HG03060 (cell line): ENCODE results near the gene TPRX1.
"Not testable (repeated sequence)": the region's sequence is repeated elsewhere in the genome, so short reads cannot be mapped to it uniquely, and the experiment has no call there.

Experiments used
- ATAC-seq: cut with Tn5 transposase; IDR thresholded peaks from one replicate; pipeline ENCODE4 v1.9.1; 2021; ENCODE audit warnings: low read depth, moderate number of reproducible peaks; ENCODE audit not compliant: unreplicated experiment

Gene TPRX1, protein sequence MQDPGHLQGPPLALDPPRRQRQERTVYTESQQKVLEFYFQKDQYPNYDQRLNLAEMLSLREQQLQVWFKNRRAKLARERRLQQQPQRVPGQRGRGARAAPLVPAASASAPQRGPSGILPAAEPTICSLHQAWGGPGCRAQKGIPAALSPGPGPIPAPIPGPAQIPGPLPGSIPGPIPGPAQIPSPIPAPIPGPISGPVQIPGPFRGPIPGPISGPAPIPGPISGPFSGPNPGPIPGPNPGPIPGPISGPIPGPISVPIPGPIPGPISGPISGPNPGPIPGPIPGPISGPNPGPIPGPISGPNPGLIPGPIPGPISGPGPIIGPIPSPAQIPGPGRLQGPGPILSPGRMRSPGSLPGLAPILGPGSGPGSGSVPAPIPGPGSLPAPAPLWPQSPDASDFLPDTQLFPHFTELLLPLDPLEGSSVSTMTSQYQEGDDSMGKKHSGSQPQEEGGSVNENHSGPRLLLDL

DNA sequence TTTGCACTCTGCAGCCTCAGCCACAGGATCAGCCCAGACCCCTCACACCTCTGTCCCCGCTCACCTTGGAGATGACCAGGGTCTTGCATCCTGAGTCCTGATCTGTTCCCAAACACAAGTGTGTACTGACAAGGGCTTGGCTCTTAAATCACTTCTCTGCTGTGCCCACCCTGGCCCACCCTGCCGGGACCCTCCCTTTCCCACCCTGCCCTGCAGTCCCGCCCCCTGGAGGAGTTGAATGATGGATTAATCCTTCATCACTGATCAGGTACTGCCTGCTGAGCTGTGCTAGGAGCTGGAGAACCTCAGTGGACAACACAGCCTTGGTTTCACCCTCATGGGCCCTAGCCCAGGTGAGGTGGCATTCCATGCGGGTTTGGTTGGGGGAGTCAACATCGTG, at the start of gene TPRX1:
Gene TPRX1, minus strand, starts transcription at position 101 of the 400 bp plus-strand sequence. Its CDS starts 12 bp downstream, at position 89.
- ATAC-seq: not testable (repeated sequence)

DNA sequence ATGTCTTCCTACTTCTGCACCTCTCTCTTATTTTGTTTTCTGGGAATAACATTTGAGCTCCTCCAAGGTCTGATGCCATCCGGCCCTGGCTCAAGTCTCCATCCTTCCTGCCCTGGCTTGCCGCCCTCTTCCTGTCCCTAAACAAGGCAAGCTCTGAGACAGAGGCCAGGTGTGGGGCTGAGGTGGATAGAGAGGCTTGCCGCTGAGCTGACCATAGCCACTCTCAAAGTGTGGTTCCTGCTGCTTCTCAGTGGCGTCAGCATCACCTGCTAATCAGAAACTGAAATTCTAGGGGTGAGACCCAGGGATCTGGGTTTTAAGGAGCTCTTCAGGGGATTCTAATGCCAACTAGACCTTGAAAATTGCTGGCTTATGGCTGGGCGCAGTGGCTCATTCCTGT, 48.7 kb upstream of the TPRX1 start:
- no peak for ATAC-seq

DNA sequence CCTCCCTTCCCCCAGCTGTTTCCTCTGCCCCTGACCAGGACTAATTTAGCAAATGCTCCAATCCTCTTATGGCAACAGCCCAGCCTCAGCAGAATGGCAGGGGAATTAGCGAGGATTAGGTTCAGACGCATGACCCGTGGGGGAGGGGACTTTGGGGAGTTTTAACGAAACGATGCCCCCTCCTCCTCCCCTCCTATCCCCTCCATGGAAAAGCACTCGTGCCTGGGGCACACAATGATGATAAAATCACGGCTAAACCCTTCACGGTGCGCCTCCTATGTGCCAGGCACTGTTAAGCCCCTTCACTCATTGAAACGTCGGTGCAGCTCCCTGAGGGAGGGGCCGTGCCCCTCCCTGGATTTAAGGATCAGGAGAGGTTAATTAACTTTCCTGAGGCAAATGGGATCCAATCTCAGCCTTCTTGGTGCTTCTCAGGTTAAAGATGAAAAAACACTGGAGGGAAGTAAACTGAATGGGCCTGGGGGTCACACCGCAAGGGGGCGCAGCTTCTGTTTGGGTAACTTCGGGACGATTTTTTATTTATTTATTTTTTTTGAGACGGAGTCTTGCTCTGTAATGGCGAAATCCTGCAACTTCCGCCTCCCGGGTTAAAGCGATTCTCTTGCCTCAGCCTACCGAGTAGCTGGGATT, 44.6 kb upstream of the TPRX1 start:
- ATAC-seq: no peak

DNA sequence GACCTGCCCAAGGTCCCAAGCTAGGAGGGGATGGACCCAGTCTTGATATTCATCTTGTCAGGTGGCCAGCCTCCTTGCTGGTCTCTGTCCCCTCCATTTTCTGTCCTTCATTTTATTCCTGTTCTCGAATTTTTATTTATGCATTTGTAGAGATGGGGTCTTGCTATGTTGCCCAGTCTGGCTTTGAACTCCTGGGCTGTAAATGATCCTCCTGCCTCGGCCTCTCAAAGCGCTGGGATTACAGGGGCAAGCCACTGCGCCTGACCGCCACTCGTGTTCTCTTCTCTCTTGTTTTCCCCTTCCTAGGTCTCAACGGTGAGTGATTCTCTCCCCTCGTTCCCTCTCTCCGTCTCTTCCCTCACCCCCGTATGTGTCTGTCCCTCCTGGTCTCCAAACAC, 44.1 kb upstream of the TPRX1 start:
- ATAC-seq: no peak

DNA sequence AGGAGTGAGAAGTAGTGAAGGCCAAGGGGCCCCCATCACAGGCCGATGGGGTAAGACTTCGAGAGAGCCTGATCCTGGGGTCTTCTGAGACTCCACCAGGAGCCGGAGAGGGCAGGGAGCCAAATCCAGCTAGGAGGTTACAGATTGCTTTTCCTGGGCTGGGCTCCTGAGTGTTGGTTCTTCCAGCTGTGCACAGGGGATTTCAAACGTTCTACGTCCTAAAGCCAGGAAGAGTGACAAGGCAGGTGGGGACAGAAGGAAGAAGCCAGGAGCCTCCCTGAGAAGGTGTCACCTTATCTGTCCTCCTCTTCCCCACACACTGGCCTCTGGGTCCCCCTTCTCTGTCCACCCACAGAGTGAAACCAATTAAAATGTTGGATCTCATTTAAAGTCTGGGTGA, 38.6 kb upstream of the TPRX1 start:
- no peak for ATAC-seq

DNA sequence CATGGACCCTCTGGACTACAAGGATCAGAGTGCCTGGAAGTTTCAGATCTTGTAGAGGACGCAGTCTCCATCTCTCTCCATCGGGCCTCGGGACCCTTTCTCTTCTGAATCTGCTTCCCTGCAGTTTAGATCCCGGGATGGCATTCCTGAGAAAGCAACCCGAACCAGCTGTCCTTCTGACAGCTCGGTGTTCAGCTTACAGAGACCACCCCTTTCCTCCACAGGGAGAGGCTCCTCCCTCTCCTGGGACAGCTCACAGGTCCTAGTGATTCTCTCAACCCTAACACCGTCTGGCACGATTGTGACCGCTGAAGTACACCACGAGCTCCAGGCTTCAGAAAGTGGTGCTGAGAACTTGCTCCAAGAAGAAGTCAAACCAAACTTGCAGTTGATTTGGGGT, 35.6 kb upstream of the TPRX1 start:
- no peak for ATAC-seq

DNA sequence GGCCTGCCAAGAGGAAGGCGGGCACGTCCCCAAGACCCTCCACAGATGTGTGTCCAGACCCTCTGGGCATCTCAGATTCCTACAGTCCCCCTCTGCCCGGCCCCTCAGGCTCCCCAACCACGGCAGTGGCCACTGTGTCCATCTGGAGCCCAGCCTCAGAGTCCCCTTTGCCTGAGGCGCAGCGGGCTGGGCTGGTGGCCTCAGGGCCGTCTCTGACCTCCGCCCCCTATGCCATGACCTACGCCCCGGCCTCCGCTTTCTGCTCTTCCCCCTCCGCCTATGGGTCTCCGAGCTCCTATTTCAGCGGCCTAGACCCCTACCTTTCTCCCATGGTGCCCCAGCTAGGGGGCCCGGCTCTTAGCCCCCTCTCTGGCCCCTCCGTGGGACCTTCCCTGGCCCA, 35.1 kb upstream of the TPRX1 start:
- ATAC-seq: no peak

DNA sequence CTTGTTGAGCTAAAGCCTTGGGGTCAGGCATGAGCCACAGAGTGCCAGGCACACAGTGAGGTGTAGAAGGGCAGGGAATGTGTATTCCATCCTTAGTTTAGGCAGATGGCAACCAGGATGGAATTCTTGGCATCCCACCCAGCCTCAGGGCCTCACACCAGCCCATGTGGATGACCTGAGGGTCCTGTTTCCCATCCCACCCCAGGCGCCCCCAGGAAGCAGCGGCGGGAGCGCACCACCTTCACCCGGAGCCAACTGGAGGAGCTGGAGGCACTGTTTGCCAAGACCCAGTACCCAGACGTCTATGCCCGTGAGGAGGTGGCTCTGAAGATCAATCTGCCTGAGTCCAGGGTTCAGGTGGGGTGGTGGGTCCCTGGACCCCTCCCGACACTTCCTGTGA, 31.7 kb upstream of the TPRX1 start:
- ATAC-seq: no peak

DNA sequence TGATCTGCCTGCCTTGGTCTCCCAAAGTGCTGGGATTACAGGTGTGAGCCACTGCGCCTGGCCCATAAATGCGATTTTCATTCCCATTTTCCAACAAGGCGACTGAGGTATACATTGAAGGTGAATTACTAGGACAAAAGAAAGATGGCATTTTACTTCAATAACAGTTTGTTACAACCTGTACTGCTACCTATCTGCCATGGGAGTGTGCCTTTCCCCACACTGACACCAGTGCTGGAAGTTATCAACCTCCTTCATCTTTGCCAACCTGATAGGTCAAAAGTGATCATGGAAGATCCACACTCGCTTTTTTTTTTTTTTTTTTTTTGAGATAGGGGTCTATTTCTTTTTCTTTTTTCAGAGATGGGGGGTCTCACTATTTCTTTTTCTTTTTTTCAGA, 28.4 kb upstream of the TPRX1 start:
- no peak for ATAC-seq

DNA sequence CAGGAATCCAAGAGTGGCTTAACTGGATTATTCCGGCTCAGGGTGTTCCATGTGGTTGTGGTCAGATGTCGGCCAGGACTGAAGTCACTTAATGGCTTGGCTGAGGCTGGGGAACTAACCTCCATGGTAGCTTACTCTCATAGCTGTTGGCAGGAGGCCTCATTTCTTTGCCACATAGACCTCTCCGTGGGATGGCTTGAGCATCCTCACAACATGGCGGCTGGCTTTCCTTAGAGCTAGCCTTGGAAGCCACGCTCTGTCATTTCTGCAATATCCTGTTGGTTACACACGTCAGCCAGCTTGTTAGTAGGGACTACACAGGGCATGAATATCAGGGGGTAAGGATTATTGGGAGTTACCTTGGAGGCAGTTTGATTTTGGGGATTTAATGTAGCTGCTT, 22.4 kb upstream of the TPRX1 start:
- no peak for ATAC-seq

DNA sequence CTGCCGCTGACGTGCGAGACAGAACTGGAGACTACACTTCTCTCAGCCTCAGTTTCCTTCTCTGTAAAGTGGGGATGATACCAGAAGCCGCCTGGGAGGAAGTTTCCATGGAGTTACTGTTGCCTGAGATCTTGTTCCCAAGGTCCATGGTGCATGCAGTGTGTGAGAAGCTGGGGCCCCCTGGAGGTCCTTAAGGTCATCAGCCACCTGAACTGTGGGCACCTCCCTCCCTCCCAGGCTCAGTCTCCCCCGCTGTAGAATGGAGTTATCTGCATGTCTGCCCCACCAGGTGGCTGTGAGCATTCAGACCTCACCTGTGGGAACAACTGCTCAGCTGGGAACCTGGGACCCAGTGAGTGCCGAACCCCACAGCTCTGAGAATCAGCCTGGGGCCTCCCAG, 20.0 kb upstream of the TPRX1 start:
- no peak for ATAC-seq

DNA sequence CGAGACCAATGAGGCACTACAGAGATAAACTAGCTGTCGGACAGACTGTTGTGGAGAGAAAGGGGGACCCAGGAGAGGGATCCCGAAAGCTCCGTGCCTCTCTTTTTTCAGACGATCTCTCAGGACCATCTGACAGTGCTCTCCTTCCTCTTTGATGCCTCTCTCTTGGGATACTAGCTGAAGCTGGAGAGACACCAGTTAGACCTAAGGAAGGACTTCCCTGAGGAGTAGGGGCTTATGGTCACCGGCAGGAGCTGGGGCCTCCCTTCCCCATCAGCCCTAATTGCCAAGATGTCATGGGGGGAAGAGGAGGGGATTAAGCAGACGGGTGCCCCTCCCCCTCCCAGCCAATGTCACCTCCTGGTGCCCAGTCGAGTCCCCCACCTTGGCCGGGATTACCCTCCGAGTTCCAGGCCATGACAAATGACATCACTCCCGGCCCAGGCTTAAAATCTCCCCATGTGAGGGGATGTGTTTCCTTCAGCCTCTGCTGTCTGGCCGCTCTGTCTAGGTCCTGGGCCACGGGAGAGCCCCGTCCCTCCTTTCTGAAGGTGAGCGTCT, 17.2 kb upstream of the TPRX1 start, which contains the start of gene CRX:
Gene CRX, plus strand, starts transcription at position 478 of the 561 bp plus-strand sequence. CDS start 12,507 bp downstream, outside the sequence.
- ATAC-seq: no peak

DNA sequence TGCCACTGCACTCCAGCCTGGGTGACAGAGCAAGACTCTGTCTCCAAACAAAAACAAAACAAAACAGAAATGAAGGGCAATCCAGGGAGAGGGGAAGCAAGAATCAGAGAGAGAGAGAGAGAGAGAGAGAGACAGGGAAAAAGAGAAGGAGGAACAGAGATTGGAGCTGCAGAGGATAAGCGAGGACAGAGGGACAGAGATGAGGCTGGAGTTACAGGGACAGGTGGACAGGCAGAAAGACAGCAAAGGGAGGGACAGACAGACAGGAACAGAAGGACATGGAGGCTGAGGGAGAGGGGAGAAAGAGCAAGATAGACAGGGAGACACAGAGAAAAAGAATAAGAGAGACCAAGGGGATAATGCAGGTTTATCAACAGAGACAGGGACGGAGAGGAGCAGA, 16.1 kb upstream of the TPRX1 start:
- no peak for ATAC-seq

DNA sequence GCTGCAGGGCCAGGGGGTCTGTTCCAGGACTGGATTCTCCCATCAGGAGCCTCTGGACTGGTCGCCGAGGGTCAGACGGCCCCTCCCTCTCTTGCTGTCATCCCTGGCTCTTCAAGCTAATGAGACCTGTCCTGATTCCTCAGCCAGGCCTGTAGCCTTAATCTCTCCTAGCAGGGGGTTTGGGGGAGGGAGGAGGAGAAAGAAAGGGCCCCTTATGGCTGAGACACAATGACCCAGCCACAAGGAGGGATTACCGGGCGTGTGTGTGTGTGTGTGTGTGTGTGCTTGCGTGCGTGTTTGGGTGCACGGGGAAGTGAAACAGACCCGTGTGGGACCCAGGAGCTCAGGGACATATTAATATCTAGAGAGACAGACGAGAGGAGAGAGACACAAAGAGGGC, 15.5 kb upstream of the TPRX1 start:
- ATAC-seq: no peak

DNA sequence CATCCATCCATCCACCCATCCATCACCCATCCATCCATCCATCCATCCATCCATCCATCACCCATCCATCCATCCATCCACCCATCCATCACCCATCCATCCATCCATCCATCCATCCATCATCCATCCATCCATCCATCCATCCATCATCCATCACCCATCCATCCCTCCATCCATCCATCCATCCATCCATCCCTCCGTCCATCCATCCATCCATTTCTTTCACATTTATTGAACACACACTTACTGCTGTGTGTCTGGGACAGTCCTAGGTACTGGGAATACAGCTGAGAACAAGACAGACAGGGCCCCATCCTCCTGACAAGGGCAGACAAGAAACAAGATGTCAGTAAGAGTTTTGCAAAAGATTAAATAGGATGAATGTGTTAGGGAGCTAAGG, 13.9 kb upstream of the TPRX1 start:
- not testable (repeated sequence) for ATAC-seq

DNA sequence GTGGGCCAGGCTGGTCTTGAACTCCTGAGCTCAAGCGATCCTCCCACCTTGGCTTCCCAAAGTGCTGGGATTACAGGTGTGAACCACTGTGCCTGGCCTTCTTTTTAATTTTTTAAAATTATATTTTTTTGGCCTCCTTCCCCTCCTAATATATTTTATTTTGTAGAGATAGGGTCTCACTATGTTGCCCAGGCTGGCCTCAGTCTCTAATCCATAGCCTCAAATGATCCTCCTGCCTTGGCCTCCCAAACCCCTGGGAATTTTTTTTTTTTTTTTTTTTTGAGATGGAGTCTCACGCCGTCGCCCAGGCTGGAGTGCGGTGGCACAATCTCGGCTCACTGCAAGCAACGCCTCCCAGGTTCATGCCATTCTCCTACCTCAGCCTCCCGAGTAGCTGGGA, 11.9 kb upstream of the TPRX1 start:
- not testable (repeated sequence) for ATAC-seq

DNA sequence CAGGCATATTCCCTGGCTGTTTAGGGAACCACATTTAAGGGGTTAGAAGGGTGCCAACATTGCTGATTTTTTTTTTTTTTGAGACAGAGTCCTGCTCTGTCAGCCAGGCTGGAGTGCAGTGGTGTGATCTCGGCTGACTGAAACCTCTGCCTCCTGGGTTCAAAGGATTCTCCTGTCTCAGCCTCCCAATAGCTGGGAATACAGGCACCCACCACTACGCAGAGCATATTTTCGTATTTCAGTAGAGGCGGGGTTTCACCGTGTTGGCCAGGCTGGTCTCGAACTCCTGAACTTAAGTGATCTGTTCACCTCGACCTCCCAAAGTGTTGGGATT, 9.6 kb upstream of the TPRX1 start:
- ATAC-seq: no peak

DNA sequence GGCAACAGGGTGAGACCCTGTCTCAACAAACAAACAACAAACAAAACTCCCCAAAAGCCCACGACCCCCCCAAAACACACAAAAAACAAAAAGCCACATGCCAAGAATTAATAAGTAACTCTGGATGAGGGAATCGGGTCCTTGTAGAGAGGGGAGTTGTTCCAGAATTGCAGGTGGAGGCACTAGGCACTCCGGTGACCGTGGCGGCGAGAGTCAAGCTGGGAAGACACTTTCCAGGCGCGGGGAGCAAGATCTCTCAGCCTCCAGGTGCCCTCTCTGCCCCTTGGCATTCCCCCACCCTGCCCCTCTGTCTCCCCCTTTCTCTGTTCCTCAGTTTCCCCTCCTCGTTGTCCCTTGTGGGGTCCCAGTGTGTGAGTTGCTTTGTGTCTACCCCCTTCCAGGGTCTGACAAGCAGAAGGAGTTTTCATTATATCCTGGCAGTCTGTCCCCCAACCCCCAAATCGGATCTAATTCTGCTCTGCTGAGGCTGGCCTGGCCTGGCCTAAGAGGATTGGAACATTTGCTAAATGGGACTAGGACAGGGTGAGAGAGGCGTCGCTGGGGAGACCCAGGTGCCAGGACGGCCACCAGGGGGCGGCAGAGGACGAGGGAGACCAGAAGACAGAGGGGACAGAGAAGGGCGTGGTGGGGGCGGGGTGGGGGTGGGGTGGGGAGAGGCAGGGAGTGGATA, 9.1 kb upstream of the TPRX1 start:
- no peak for ATAC-seq

DNA sequence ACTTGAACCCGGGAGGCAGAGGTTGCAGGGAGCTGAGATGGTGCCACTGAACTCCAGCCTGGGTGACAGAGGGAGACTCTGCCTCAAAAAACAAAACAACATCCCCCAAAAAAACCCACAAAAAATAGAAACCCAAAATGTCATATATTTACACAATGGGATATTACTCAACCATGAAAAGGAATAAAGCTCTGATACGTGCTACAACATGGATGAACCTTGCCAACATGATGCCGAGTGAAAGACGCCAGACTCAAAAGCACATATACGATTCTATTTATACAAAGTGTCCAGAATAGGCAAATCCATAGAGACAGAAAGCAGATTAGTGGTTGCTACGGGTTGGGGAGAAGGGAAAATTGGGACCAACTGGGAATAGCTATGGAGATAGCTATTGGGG, 2.1 kb upstream of the TPRX1 start:
- ATAC-seq: no peak

DNA sequence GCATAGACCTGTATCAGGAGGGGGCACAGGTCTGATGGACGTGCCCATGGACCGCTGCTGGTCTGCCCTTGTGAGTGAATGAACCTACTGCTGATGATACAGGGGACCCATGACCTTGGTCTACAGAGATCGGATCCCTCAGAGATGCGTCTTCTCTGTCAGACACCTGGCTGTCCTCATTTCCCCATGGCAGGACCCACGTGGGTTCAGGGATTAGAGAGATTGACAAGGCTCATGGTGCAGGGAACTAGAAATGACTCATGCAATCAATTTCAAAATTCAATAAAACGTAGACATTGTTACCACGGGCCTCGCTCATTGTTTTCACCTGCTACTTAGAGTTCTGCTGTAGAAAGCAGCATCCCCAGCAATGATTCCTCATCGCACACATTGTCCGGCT, 962 bp upstream of the TPRX1 start:
- ATAC-seq: no peak

DNA sequence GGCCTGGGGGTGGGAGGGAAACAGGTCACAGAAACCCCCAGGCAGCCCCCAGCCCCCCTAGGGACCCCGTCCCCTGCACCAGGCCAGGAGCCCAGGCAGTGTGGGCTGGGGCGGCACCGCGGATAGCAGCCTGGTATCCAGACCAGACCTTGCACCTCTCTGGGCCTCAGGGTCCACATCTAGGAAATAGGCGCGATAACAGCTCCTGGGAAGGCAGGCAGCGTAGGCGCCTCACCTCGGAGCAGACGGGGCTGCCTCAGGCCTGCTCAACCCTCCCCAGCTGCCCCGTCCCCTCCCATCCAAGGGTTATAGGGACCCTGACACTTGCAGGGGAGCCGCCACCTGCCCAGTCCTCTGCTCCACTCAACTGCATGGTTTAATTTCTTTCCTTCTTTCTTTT, 680 bp downstream of the TPRX1 start:
- ATAC-seq: not testable (repeated sequence)
